GM12865 (cell line): ENCODE measurements around the gene SF3B6.

Experiments
- DNase-seq: peaks from one replicate; pipeline ENCODE4 v3.0.0; 2010; ENCODE audit warnings: low read depth
- H3K4me3 ChIP-seq: 2 replicates; pipeline ENCODE4 v1.5.1; 2011; ENCODE audit warnings: mild to moderate bottlenecking, low read depth, low read length, control low read depth
- CTCF ChIP-seq: IDR thresholded peaks from 2 replicates; pipeline ENCODE4 v1.5.1; 2011; ENCODE audit warnings: low read length, control low read depth, low read depth, inconsistent platforms; ENCODE audit not compliant: insufficient read depth; ENCODE audit errors: missing control alignments

Gene SF3B6

GRCh38 chr2:24052951-24053350, 23.2 kb downstream of the SF3B6 start:
- H3K4me3 ChIP-seq = no peak overlapping the region
- no peak for TF ChIP-seq CTCF
- no peak for DNase-seq

DNA sequence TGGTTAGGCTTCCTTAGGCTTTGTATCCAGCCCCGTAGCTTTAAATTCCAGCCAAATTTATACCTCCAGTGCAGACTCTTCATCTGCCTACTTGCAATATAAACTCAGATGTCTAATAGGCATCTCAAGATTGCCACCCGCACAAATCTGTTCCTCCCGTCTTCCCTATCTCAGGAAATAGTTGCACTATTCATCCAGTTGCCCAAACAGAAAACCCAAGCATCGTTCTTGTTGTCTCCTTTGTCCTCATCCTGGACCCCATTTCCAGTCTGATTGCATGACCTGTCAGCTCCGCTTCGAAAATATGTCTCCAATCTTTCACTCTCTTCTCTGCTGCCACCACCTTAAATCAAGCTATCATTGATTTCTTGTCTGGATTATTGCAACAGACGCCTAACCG, 24.3 kb downstream of the SF3B6 start:
- DNase-seq = no peak
- no peak for TF ChIP-seq CTCF
- no peak overlapping the region for H3K4me3 ChIP-seq

DNA sequence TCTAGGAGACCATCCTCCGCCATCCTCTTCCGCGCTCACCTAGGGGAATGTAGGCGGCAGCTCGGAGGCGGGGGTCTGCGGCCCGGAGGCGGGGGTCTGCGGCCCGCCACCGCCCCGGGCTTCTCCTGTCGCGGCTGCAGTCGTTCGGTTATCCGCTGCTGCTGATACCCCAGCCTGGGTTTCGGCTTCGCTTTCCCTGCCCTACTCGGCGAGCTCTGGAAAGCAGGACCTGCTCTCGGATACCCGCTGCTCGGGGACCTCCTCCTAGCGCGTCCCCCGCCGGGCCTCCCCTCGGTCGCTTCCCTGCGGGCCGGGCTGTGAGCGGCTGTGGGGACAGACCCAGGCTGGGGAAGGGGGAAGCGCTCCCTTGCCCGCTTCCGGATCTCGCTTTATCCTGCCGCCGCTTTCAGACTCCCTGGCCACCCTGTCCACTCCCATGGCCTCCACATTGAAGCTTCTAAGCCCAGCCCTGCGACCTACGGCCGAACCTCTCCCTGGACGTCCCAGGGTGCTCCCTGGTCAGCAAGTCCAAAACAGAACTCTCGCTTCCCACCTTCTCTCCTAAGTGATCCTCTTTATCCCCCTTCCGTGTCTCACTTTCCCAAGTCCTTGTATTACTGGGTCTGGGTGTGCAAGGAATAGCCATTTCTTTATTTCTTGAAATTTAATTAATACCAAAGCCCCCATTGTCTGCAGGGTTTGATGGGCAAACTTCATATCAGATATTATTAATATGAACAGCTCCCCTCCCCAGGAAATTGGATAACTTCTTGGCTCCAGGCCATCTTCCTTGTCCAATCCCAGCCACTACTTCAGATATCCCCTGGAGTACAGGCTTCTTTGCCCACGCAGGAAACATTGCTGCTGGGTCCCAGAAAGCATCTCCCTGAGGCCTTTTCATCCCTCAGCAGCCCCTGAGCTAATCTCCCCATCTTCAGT, 25.8 kb downstream of the SF3B6 start:
- H3K4me3 ChIP-seq = peak overlapping the region; percentile 70
- DNase-seq = no peak
- TF ChIP-seq CTCF = no peak

DNA sequence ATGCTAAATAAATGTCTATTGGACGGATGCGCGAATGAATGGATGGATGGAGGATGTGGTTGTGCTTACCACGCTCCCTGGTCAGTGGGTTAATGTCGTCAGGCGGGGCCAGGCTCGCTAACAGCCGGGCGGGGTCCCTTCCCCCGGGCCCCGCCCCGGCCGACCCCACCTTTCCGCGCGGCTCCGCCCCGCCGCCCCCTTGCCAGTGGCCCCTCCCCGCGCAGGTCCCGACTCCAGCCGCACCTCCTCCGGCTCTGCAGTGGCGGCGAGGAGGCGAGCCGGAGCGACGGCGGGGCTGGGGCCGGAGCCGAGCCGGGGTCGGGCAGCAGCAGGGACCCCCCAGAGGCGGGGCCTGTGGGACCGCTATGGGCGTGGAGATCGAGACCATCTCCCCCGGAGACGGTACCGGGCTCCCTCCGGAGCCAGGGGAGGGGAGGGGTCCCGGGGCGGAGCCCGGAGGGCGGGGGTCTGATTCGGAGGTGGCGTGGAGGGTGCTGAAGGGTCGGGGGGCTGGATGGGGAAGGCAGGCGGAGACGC, 26.6 kb downstream of the SF3B6 start, which contains the start of gene FKBP1B:
Gene FKBP1B (plus strand): TSS at position 257 of the 537 bp plus-strand sequence. CDS start 109 bp downstream, at position 366.
- no peak for TF ChIP-seq CTCF
- DNase-seq = peak; percentile 69
- peak within 1 kb of the TSS; percentile 70 for H3K4me3 ChIP-seq

DNA sequence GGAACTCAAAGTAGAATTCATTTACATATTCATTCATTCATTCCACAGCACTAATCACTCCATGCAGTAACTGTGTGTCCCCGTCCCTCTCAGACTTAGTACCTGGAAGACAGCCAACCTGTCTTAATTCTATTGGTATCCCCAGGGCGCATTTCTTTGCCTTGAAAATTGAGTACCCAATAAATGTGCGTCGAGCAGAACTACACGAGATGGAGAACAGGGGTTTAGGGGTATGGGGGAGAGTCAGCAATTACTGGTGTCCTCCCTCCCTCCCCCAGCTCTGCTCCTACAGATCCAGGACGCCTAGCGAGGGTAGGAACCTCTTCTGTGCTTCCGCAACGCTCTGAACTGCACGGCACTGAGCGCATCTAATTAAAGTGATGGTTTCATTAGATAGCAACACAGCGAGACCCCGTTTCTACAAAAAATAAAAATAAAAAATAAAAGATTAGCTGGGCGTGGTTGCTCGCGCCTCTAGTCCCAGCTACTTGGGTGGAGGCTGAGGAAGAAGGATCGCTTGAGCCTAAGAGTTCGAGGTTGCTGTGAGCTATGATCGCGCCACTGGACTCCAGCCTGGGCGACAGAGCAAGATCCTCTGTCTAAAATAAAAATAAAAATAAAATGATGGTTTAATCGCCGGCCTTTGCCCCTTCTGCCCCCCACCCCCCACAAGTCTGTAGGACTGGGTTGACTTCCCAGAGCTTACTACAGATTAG, 27.2 kb downstream of the SF3B6 start:
- peak overlapping the region; percentile 70 for H3K4me3 ChIP-seq
- no peak for TF ChIP-seq CTCF
- DNase-seq = no peak

DNA sequence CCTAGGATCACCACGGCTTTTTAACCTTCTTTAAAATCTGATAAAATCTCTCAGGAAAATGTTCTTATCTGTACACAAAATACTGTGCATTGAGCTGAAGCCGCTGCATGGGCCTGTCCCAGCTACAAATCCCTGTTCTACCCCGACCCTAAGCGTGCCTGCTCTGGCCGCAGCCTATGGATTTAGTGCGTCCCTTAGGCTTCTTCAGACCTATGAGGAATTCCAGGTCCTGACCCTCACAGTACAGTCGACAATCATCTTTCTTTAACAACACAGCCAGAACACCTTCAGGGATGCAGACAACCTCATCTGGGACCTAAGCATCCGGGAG, 28.5 kb downstream of the SF3B6 start:
- DNase-seq = no peak
- H3K4me3 ChIP-seq = no peak overlapping the region; the same call in 1 of the 2 replicates
- TF ChIP-seq CTCF = no peak
